HepG2 (cell line): ENCODE results near the gene VPS37D. TPM values are rescaled to one million over a fixed set of nuclear protein-coding genes. Genes with fewer than 3 reads are reported as not detected.

Source experiments
- ATAC-seq: fragments of 200-7000 bp; cut with Tn5 transposase; 3 replicates; pipeline ENCODE4 v1.9.1; 2020; ENCODE audit warnings: mild to moderate bottlenecking, moderate library complexity
- BruUV-seq: library from RNA; stranded (reverse); fragments of 400-500 nt; replicated peaks from 2 replicates; lab custom pipeline; 2021; lab: Mats Ljungman, UMichigan
- CTCF ChIA-PET: fragments of 300-600 bp; formaldehyde crosslinking; extraction: SDS; loops from one replicate; lab custom pipeline; 2021; ENCODE audit warnings: low total read pairs, inconsistent platforms, low intra/inter-chr PET ratio; lab: Yijun Ruan, JAX
- POLR2A ChIA-PET: fragments of 350-600 bp; sonication (Branson Sonifier 250); formaldehyde crosslinking; loops from one replicate; lab custom pipeline; 2020; ENCODE audit warnings: antibody characterized with exemption, inconsistent platforms; lab: Yijun Ruan, JAX
- DNase-seq: peaks from one replicate; pipeline ENCODE4 v3.0.0-alpha.2; 2015; ENCODE audit warnings: low spot score
- FAIRE-seq: peaks from 3 replicates; lab custom pipeline; 2011; peaks lifted over from hg19 to GRCh38; lab: Jason Lieb, UNC
- H2AFZ ChIP-seq: one replicate; pipeline ENCODE4 v1.6.1; 2011; ENCODE audit warnings: low read length, inconsistent platforms
- H3K27ac ChIP-seq: fragments of 300-600 bp; 3 replicates; pipeline ENCODE4 v1.8.0; 2011; ENCODE audit warnings: mixed run types, mild to moderate bottlenecking, mixed read lengths, low read length, inconsistent platforms; ENCODE audit not compliant: insufficient read depth; ENCODE audit errors: extremely low read length
- H3K27me3 ChIP-seq, 2 experiments: fragments of 200-600 bp in 1 of 2; 2 replicates in 1 of 2; 3 replicates in 1 of 2; pipeline versions ENCODE4 v1.6.0 to v1.8.0; 2011; ENCODE audit warnings: low read length in 2 of 2, mild to moderate bottlenecking in 2 of 2, moderate library complexity in 2 of 2, inconsistent platforms in 1 of 2; ENCODE audit not compliant: insufficient read depth in 2 of 2, control insufficient read depth in 1 of 2
- H3K36me3 ChIP-seq, 2 experiments: fragments of 200-600 bp in 1 of 2; replicated peaks in 1 of 2; 2 replicates in 1 of 2; 3 replicates in 1 of 2; pipeline versions ENCODE4 v1.5.1 to v1.8.0; 2011; ENCODE audit warnings: low read length in 2 of 2, inconsistent platforms in 1 of 2; ENCODE audit not compliant: insufficient read depth in 2 of 2, control insufficient read depth in 1 of 2
- H3K4me1 ChIP-seq: 2 replicates; pipeline ENCODE4 v1.5.1; 2012; ENCODE audit warnings: low read length, inconsistent platforms; ENCODE audit not compliant: insufficient read depth
- H3K4me2 ChIP-seq: 2 replicates; pipeline ENCODE4 v1.6.0; 2011; ENCODE audit warnings: low read depth, low read length, inconsistent platforms
- H3K4me3 ChIP-seq, 3 experiments: fragments of 200-600 bp in 1 of 3; sonication (generic), shearing (Covaris generic) in 1 of 3; replicated peaks in 1 of 3; 2 replicates each; pipeline ENCODE4 v1.5.1; 2011 to 2016; ENCODE audit warnings: low read length in 3 of 3, inconsistent platforms in 2 of 3, low read depth in 2 of 3, mild to moderate bottlenecking in 2 of 3, control low read depth in 1 of 3, mixed read lengths in 1 of 3; ENCODE audit not compliant: insufficient read depth in 1 of 3
- H3K79me2 ChIP-seq: one replicate; pipeline ENCODE4 v1.6.1; 2011; ENCODE audit warnings: low read length, inconsistent platforms; ENCODE audit not compliant: insufficient read depth
- H3K9ac ChIP-seq: 2 replicates; pipeline ENCODE4 v1.6.0; 2011; ENCODE audit warnings: mild to moderate bottlenecking, low read depth, low read length, inconsistent platforms; ENCODE audit not compliant: insufficient read depth
- H3K9me3 ChIP-seq: 2 replicates; pipeline ENCODE4 v1.5.1; 2012; ENCODE audit warnings: mild to moderate bottlenecking, low read length
- H4K20me1 ChIP-seq: 2 replicates; pipeline ENCODE4 v1.6.0; 2011; ENCODE audit warnings: inconsistent platforms, mild to moderate bottlenecking, low read length, moderate library complexity; ENCODE audit not compliant: insufficient read depth
- ATF7-NPFF ChIP-seq: sonication (generic); formaldehyde crosslinking; IDR thresholded peaks from 2 replicates; pipeline ENCODE4 v1.8.1; 2023; ENCODE audit warnings: mild to moderate bottlenecking, low read depth, missing genetic modification reagents, moderate library complexity
- CREB1 ChIP-seq, 2 experiments: fragments of 450-650 bp in 1 of 2; IDR thresholded peaks; 2 replicates each; pipeline ENCODE4 v1.6.1; 2016 to 2017; ENCODE audit warnings: control low read depth in 1 of 2, mild to moderate bottlenecking in 1 of 2, missing compliant biosample characterization in 1 of 2, missing genetic modification characterization in 1 of 2
- GABPB1 ChIP-seq: IDR thresholded peaks from 2 replicates; pipeline ENCODE4 v1.6.1; 2016; ENCODE audit warnings: mild to moderate bottlenecking, missing genetic modification reagents, moderate library complexity, missing compliant biosample characterization
- GLMP ChIP-seq: sonication (generic); formaldehyde crosslinking; IDR thresholded peaks from 2 replicates; pipeline ENCODE4 v1.9.0; 2021; ENCODE audit warnings: missing genetic modification reagents, mild to moderate bottlenecking, borderline replicate concordance
- NFE2L2 ChIP-seq: fragments of 150-350 bp; IDR thresholded peaks from 2 replicates; pipeline ENCODE4 v1.6.1; 2014; ENCODE audit warnings: low read length
- NONO ChIP-seq, 2 experiments: fragments of 450-650 bp in 1 of 2; sonication (generic) in 1 of 2; formaldehyde crosslinking in 1 of 2; IDR thresholded peaks in 1 of 2; conservative IDR thresholded peaks in 1 of 2; 2 replicates each; pipeline versions ENCODE4 v1.6.1 to v1.8.0; 2017 to 2022; ENCODE audit warnings: mild to moderate bottlenecking in 1 of 2, missing genetic modification reagents in 1 of 2, moderate library complexity in 1 of 2
- ZC3H13 ChIP-seq: sonication (generic); formaldehyde crosslinking; IDR thresholded peaks from 2 replicates; pipeline ENCODE4 v1.8.1; 2023; ENCODE audit warnings: mild to moderate bottlenecking, missing genetic modification reagents, moderate library complexity
- ZNF230 ChIP-seq: sonication (generic); formaldehyde crosslinking; IDR thresholded peaks from 2 replicates; pipeline ENCODE4 v1.4.0; 2020; ENCODE audit warnings: mild to moderate bottlenecking, missing genetic modification reagents
- ZNF232 ChIP-seq: sonication (generic); formaldehyde crosslinking; IDR thresholded peaks from 2 replicates; pipeline ENCODE4 v1.4.0; 2020; ENCODE audit warnings: missing genetic modification reagents, borderline replicate concordance
- ZNF30 ChIP-seq: sonication (generic); formaldehyde crosslinking; IDR thresholded peaks from 2 replicates; pipeline ENCODE4 v1.5.0; 2020; ENCODE audit warnings: mild to moderate bottlenecking, missing genetic modification reagents
- ZNF550 ChIP-seq: sonication (generic); formaldehyde crosslinking; IDR thresholded peaks from 2 replicates; pipeline ENCODE4 v1.4.0; 2020; ENCODE audit warnings: mild to moderate bottlenecking, missing genetic modification reagents, borderline replicate concordance
- ZNF768 ChIP-seq: sonication (generic); formaldehyde crosslinking; IDR thresholded peaks from 2 replicates; pipeline ENCODE4 v1.4.0; 2020; ENCODE audit warnings: missing genetic modification reagents
- ZNF792 ChIP-seq: IDR thresholded peaks from 2 replicates; pipeline ENCODE4 v1.6.1; 2016
- WGBS: methylation state at CpG from one replicate; pipeline ENCODE4 v1.1.6; 2017; ENCODE audit warnings: low lambda C conversion rate; 5-methylcytosine and 5-hydroxymethylcytosine counted together
- in situ Hi-C: cut with HindIII; loops from 2 replicates; pipeline ENCODE4 v1.10.0; 2017; ENCODE audit warnings: low pct_unique_long_range_greater_than_20kb; ENCODE audit not compliant: extremely low pct_ligation_motif_present
- intact Hi-C: fragments of 100-400 bp; cut with micrococcal nuclease; formaldehyde crosslinking; loops from one replicate; pipeline ENCODE4 v1.10.0; 2022; ENCODE audit not compliant: unreplicated experiment
- polyA plus RNA-seq, 8 experiments: library from polyadenylated mRNA; depleted of rRNA in 3 of 8; stranded (reverse) in 7 of 8; unstranded in 1 of 8; fragments of >200 nt; fragmentation: Illumina TruSeq in 4 of 8; extraction: Trizol in 4 of 8; gene quantifications; 2 replicates each; pipeline versions ENCODE4 v1.2.1 to v1.2.3, GENCODE V29; 2011 to 2016; ENCODE audit warnings: low read depth in 4 of 8, missing spikeins in 1 of 8, mixed read lengths in 1 of 8; ENCODE audit not compliant: insufficient read depth in 1 of 8
- total RNA-seq, 5 experiments: library from RNA; depleted of rRNA; stranded (reverse); fragments of >200 nt; fragmentation: Illumina TruSeq; extraction: Trizol; gene quantifications; 2 replicates each; pipeline ENCODE4 v1.2.3, GENCODE V29; 2016; ENCODE audit warnings: low read depth in 1 of 5
- TF ChIP-seq, protein P1 (sequence below): sonication (generic); formaldehyde crosslinking; conservative IDR thresholded peaks from 2 replicates; pipeline ENCODE4 v1.8.0; 2022; ENCODE audit warnings: missing genetic modification reagents
- TF ChIP-seq, protein P2 (sequence below): sonication (generic); formaldehyde crosslinking; IDR thresholded peaks from 2 replicates; pipeline ENCODE4 v1.5.1; 2020; ENCODE audit warnings: missing genetic modification reagents, mild to moderate bottlenecking, borderline replicate concordance

Gene VPS37D
- total and polyA plus RNA-seq, 2 of the 13 experiments (the other 11 are each of a cell fraction or from before 2014, with no cell fraction given): 3.8 to 6.3 TPM

GRCh38 chr7:73622527-73622908, 45.1 kb upstream of the VPS37D start:
- Histone ChIP-seq H3K4me1 (peaks cover 62% of the 10 kb centered on the region), H4K20me1 (peaks cover 27% of the 10 kb centered on the region), H3K27me3 (no peaks in the 10 kb centered on the region; a peak in 1 of 5 replicates), H3K4me3 (peak overlapping the region; percentile 91 to 99 (median 97)), H3K4me2 (peak overlapping the region; percentile 64), H3K9ac (peak overlapping the region; percentile 98), H3K79me2 (peaks cover 43% of the 10 kb centered on the region), H3K9me3 (no peaks in the 10 kb centered on the region), H3K36me3 (peaks cover 7 to 11% of the 10 kb centered on the region in 2 experiments), H2AFZ (no peak overlapping the region), H3K27ac (peak overlapping the region; percentile 95)
- TF ChIP-seq, protein P1, sequence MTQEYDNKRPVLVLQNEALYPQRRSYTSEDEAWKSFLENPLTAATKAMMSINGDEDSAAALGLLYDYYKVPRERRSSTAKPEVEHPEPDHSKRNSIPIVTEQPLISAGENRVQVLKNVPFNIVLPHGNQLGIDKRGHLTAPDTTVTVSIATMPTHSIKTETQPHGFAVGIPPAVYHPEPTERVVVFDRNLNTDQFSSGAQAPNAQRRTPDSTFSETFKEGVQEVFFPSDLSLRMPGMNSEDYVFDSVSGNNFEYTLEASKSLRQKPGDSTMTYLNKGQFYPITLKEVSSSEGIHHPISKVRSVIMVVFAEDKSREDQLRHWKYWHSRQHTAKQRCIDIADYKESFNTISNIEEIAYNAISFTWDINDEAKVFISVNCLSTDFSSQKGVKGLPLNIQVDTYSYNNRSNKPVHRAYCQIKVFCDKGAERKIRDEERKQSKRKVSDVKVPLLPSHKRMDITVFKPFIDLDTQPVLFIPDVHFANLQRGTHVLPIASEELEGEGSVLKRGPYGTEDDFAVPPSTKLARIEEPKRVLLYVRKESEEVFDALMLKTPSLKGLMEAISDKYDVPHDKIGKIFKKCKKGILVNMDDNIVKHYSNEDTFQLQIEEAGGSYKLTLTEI (CRISPR knock-in tag): no peak
- no peak for TF ChIP-seq GABPB1 (CRISPR knock-in tag)
- no peak for TF ChIP-seq ZNF792
- TF ChIP-seq ZNF230: no peak
- no peak for TF ChIP-seq ATF7-NPFF
- no peak for TF ChIP-seq ZNF30 (CRISPR knock-in tag)
- TF ChIP-seq NFE2L2: no peak
- no peak for TF ChIP-seq ZNF550 (CRISPR knock-in tag)
- TF ChIP-seq ZNF232: no peak
- TF ChIP-seq, protein P2, sequence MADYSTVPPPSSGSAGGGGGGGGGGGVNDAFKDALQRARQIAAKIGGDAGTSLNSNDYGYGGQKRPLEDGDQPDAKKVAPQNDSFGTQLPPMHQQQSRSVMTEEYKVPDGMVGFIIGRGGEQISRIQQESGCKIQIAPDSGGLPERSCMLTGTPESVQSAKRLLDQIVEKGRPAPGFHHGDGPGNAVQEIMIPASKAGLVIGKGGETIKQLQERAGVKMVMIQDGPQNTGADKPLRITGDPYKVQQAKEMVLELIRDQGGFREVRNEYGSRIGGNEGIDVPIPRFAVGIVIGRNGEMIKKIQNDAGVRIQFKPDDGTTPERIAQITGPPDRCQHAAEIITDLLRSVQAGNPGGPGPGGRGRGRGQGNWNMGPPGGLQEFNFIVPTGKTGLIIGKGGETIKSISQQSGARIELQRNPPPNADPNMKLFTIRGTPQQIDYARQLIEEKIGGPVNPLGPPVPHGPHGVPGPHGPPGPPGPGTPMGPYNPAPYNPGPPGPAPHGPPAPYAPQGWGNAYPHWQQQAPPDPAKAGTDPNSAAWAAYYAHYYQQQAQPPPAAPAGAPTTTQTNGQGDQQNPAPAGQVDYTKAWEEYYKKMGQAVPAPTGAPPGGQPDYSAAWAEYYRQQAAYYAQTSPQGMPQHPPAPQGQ (CRISPR knock-in tag): no peak
- no peak for TF ChIP-seq GLMP (CRISPR knock-in tag)
- no peak for TF ChIP-seq CREB1 (IDR thresholded peaks at IDR 0.05)
- no peak for TF ChIP-seq CREB1 (CRISPR knock-in tag; IDR thresholded peaks at IDR 0.05)
- no peak for TF ChIP-seq ZC3H13 (CRISPR knock-in tag)
- no peak for TF ChIP-seq NONO (IDR thresholded peaks at IDR 0.05)
- no peak for TF ChIP-seq NONO (CRISPR knock-in tag; conservative IDR thresholded peaks at IDR 0.05)
- no peak for TF ChIP-seq ZNF768
- 35% methylated on average over 2 of the region's 2 CpGs for WGBS
- CTCF ChIA-PET: no interaction called here
- BruUV-seq: no TSS peak
- intact Hi-C loops: loop anchor here (2.0 kb wide), 1 partner anchor 42 kb away; no protein-coding TSS in a partner anchor
- POLR2A ChIA-PET: interaction anchor here (0.6 to 13.2 kb wide), 23 partner anchors 14 to 116 kb away, joined by 3 to 416 read pairs (median 4); partner anchors contain the start of genes ABHD11, BUD23, DNAJC30 and STX1A
- FAIRE-seq (no peak), ATAC-seq (no peak), DNase-seq (no peak)
- in situ Hi-C loops: no loop called here
